Raji (cell line): ENCODE measurements around the gene SERINC5.

Experiments
- POLR2A ChIP-seq: IDR thresholded peaks from 2 replicates; pipeline ENCODE4 v1.6.1; 2011; ENCODE audit warnings: low read depth, low read length, control low read depth; ENCODE audit not compliant: insufficient read depth

SERINC5 gene

DNA sequence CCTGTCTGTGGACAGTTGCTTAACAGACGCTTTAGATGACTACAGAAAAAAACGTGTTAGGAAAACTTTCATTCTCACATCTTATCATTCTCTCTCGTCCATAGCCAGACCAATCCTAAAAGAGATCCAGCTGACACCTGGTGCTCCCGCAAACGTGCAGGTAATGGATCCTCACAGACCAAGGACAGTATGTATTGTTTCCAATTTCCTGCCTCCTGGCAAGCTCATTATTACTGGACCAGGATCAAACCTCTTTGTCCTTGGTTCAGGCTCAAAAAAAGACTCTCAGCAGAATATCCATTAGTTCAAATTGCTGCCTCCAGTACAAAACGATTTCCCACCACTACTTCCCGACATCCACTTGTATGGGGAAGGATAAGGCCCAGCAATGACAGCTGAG lies 62.4 kb downstream of the SERINC5 start:
- TF ChIP-seq POLR2A = no peak

DNA sequence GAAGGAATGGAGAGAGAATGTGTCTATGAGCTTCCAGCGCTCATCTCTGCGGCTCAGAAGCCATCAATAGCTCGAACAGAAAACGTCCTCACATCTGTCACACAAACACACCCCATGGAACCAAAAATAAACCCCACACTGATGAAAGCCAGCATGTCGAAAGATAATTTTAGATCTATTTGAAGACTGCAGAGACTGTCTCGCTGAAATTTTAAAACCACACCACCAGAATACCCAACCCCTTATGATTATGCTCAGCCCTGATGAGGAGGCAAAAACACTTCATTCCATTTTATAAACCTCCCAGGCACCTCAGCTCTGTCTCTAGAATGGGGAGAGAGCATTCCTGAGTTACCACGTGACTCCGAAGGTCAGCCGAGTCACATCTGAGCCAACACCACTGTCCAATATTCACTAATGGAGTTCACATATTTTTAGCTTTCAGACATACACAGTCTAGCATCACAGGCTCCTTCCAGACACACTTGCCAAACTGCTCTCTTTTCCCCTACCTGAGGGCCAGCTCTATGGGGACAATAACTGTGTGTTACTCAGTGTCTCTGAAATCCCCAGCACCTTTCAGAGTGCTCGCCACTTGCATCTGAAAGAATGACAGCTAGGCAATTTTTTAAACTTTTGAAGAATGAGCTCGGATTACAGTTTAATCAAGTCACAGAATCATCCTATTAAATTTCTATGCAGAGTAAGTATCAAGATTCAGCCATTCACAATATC lies 63.2 kb downstream of the SERINC5 start:
- TF ChIP-seq POLR2A = no peak

DNA sequence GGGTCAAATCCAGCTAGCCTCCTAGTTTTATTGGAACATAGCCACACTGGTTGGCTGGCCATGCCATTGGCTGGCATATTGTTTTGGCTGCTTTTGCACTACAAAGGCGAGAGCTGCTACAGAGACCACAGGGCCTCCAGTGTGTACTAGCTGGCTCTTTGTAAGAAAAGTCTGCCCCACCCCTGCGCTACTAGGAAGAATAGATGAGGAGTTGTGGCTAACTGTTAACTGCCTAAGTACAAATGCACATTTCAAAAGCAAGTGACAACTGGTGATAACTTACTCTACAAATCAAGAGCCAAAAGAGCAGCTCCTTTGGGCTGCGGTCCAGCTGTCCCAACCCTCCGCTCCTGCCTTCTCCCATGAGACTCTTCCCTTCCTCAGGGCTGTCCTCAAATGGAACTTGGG lies 63.9 kb downstream of the SERINC5 start:
- no peak for TF ChIP-seq POLR2A

DNA sequence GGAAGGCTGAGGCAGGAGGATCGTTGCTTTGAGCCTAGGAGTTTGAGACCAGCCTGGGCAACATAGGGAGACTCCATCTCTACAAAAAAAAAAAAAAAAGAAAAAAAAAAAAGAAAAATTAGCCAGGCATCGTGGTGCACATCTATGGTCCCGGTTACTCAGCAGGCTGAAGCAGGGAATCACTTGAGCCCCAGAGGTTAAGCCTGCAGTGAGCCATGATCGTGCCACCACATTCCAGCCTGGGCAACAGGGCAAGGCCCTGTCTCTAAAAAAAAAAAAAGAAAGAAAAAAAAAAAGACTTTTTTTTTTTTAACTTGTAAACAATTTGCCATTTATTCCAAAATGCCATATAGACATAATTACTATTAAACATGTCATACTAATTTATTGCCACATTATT lies 64.5 kb downstream of the SERINC5 start:
- TF ChIP-seq POLR2A = no peak

DNA sequence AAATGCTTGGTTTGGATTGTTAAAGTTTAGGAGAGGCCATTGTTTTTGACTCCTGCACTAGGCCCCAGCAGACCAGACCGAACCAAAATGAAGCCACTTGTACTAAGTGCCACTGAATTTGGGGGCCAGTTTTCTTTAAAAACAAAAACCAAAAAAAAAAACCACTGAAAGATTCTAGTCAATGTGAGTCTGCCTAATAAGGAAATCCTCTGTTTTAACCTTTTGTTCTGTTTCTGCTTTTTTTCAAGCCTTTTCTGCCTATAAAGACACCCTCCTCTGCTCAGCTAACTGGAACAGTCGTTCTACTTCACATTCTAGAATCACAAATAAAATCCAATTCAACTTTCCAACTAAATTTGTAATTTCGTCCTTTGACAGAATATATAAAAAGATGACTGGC lies 64.9 kb downstream of the SERINC5 start:
- TF ChIP-seq POLR2A = no peak

DNA sequence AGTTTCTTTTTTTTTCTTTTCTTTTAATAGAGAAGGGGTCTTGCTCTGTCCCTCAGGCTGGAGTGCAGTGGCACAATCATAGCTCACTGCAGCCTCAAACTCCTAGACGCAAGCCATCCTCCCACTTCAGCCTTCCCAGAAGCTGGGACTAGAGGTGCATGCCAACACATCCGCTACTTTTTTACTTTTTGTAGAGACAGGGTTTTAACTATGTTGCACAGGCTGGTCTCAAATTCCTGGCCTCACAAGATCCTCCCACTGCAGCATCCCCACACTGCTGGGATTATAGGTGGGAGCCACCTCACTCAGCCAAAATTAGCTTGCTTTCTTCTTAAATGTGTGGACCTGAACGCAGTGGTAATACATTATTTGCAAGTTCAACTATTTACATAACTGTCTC lies 66.1 kb downstream of the SERINC5 start:
- no peak for TF ChIP-seq POLR2A

DNA sequence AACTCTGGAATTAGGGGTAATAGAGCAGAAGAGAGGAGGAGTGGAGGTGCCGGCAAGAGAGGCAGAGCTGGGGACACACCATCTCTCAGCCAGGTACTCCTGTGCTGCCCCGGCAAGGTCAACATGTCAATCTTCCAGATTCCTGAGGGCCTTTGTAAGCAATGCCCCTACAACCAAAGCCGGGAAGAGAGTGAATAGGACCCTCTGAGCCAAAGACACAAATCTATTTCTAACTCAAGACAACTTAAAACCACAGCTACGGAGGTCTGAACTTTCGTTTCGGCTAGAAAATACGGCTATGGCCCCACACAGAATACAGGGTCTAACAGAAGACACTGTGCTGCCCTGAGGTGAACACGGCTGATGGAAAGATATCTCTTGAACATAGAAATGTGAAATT lies 66.6 kb downstream of the SERINC5 start:
- no peak for TF ChIP-seq POLR2A

DNA sequence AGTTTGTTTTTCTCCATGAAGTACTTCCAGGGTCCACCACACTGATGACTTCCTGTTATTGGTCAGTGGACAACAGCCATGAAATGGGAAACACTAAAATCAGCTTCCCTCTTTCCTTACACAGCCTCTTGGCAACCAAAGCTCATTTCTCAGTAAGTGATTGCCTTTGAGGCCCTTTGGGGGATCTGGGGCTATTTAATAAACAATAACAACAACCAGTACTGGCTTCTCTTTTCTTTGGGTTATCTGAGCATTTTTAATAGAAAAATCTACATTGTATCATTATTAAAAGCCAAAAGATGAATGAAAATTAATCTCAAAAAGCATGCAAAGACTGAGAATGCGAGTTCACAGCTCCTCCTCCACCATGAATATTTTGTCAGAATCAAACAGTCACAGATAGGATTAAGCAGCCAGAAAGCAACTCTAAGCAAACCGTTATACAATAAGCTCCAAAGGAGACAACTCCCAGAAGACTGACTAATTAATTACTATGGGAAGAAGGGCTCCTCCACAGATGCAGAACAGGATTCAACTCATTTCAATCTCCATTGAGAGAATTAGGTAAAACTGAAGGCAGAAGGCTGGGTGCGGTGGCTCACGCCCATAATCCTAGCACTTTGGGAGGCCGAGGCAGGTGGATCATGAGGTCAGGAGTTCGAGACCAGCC lies 68.3 kb downstream of the SERINC5 start:
- TF ChIP-seq POLR2A = no peak

DNA sequence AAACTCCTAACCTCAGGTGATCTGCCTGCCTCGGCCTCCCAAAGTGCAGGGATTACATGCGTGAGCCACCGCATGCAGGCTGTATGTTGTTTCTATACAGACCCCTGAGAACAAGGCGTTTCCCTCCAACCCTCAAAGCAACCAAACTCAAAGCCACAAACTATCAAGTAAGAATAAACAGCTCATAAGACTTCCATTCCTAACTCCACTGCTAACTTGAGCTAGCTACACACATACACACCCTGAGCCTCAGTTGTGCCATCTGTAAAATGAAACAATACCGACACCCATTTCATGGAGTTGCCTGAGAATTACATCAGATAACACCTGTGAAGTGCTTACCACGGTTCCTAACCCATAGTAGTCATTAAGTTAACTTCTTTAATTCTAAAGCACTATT lies 70.8 kb downstream of the SERINC5 start:
- TF ChIP-seq POLR2A = no peak

DNA sequence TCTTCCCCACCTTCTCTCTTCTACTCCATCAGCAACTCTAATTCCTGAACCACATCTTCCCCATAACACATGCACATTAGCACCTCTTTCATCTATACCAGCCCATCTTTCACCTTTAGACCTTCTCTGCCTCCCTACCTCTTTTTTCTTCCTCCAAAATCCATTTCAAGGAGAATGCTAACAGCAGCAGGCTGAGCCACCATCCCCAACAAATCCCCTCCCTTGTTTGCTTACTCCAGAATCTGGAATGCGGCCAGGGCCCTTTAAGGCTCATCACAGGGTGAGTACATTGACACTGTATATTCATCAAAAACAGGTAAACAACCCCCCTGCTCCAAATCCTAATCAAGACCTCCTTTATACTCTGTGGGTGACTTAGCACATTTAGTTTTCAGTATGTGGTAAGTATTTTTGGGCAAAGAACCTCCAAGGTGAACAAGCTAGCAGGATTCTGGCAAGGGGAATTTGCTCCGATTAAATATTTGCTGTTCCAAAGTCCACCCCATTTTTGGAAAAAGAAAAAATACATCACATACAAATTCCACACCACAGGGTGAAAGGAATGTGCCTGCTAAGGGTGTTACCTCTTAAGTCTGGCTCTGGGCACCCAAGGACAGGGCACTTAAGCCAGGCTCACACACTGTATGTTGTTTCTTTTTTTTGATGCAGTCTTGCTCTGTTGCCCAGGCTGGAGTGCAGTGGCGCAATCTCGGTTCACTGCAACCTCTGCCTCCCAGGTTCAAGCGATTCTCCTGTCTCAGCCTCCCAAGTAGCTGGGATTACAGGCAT lies 71.4 kb downstream of the SERINC5 start:
- TF ChIP-seq POLR2A = no peak

DNA sequence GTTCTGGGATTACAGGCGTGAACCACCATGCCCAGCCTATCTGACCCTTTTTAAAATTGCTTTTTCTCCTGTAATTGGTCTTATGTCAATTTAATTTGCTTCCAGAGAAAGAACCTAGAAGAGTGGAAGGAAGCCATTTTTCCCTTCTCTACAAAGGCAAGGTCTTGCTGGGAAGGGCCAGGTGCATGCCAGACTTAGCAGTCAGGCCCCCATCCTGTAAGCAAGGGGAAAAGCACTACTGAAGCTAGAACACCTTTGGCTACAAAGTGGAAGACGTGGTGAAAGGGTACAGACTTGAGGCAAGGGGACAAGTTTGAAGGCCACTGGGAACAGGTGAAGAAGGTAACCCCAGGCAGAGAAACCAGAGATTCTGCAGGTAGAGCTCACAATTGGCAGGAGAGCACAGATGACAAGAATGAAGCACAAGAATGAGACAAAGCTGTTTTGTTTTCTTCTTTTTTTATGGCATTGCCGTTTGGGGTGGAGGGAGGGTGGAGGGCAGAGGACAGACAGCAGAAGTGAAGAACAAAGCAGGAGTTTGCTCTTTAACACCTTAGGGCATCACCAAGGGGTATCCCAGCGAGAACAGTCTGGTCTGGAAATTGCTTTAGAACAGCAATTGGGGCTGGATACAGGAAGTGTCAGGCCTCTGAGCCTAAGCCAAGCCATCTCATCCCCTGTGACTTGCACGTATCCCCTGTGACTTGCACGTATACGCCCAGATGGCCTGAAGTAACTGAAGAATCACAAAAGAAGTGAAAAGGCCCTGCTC lies 72.9 kb downstream of the SERINC5 start:
- TF ChIP-seq POLR2A = no peak

DNA sequence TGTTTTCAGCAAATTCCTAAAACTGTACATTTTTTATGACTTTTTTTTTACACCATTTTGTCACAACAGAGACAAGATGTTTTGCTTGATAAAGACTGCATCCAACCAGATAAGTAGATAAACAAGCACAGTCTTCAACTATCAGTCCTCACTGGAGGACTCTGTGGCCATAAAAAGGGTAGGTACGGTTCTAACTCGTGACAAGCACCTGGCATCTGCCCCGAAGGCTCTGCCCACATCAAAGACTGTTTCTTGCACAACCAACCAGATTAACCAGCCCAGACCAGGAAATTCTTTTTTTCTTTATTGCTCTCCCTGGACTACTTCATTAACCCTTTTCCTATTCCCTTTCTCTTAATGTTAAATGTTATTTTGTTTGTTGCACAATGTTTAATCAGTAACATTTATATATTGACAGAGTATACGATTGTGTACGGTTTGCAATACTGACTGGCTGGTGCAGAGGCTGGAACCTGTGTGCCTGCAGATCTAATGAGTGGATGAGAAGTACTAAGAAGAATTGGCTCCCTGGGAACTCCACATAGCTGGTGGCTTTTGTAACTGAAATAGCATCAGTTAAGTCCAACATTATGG lies 74.1 kb downstream of the SERINC5 start:
- no peak for TF ChIP-seq POLR2A

DNA sequence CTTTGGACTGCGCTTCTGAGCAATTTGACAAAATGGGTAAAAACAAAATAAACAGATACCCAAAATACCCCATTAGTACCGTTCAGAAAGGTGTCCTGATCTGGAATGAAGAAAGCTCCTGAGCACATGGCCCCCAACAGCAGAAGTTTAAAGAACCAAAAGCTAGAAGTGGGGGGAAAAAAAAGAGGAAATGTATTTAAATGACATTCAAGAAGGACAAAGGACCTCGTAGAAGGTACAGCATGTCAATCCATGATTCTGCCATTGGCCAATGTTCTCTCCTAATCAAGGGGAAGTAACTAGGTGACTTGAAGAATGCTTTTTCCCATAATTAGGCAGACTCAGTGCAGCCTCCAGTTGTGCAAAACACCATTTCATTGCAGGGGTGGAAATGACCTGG lies 78.6 kb downstream of the SERINC5 start:
- no peak for TF ChIP-seq POLR2A

DNA sequence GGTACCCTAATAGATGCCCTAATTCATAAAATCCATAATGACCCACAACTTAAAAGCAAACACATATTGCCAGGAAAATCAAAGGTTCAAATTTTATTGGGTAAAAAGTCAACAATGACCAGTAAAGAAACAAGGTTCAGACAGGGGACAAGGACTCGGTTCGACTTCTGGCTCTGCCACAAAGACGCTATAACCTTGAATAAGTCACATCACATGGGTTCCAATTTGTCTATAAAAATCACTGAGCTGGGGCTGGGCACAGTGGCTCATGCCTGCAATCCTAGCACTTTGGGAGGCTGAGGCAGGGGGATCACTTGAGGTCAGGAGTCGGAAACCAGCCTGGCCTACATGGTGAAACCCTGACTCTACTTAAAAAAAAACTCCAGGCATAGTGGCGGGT lies 80.5 kb downstream of the SERINC5 start:
- no peak for TF ChIP-seq POLR2A

DNA sequence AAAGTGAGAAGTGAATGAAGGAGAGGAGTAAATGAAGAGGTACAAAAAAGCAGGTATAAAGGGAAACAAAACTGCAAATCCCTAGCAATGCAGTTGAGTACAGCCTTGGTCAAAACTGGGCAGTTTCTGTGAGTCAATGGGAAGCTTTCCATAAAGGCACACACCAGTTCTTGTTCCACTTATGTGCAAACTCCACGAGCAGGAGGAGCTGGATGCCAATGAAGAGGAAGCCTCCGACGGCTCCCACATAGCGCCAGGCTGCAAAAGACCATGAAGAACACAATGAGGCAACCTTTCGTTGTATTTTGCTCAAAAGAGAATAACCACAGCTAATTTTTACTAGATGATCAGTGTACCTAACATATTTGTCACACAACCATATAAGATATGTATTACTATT lies 81.1 kb downstream of the SERINC5 start:
- no peak for TF ChIP-seq POLR2A

DNA sequence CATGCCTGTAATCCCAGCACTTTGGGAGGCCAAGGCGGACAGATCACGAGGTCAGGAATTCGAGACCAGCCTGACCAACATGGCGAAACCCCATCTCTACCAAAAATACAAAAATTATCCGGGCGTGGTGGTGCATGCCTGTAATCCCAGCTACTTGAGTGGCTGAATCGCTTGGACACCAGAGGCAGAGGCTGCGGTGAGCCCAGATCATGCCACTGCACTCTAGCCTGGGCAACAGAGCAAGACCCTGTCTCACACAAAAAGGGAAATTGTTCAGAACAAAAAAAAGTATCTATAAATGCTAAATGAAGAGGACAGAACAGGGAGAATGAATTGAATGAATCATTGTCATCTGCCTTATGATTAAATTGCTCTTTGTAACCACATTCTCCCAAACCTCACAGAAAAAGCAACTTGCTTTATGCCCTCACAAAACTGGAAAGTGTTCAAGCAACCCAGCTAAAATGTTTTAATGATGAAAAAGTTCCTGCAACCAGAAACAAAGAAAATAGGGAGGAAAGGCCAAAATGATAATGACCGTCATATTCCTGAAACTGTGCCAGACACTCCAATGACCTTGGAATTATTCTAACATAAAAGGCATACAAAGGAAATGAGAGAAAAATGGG lies 83.7 kb downstream of the SERINC5 start:
- no peak for TF ChIP-seq POLR2A
